DOHH2 (cell line): ENCODE measurements around the gene NR1H4.

Experiments
- H3F3A ChIP-seq: fragments of 200-600 bp; sonication (generic), shearing (Covaris generic); 2 replicates; pipeline ENCODE4 v1.6.0; 2016; ENCODE audit warnings: antibody characterized with exemption, mild to moderate bottlenecking; ENCODE audit not compliant: control insufficient read depth, insufficient read depth
- H3K27ac ChIP-seq: fragments of 200-600 bp; sonication (generic); 2 replicates; pipeline ENCODE4 v1.5.1; 2014; ENCODE audit warnings: low read depth, mild to moderate bottlenecking, low read length, moderate library complexity
- H3K27me3 ChIP-seq: fragments of 200-600 bp; sonication (generic); 2 replicates; pipeline ENCODE4 v1.6.1; 2014; ENCODE audit warnings: mild to moderate bottlenecking, low read length, mixed read lengths; ENCODE audit not compliant: control insufficient read depth
- H3K36me3 ChIP-seq: fragments of 200-600 bp; sonication (generic); 2 replicates; pipeline ENCODE4 v1.6.1; 2014; ENCODE audit warnings: mild to moderate bottlenecking, low read length, moderate library complexity, mixed read lengths; ENCODE audit not compliant: control insufficient read depth
- H3K4me1 ChIP-seq: fragments of 200-600 bp; sonication (generic); 2 replicates; pipeline ENCODE4 v1.6.1; 2014; ENCODE audit warnings: mild to moderate bottlenecking, low read length, mixed read lengths; ENCODE audit not compliant: control insufficient read depth
- H3K4me2 ChIP-seq: fragments of 200-600 bp; sonication (generic); 2 replicates; pipeline ENCODE4 v1.6.0; 2014; ENCODE audit warnings: mild to moderate bottlenecking, low read length, moderate library complexity
- H3K4me3 ChIP-seq: fragments of 200-600 bp; sonication (generic); 2 replicates; pipeline ENCODE4 v1.5.1; 2014; ENCODE audit warnings: mild to moderate bottlenecking, low read length, mixed read lengths
- H3K79me2 ChIP-seq: fragments of 200-600 bp; sonication (generic); 2 replicates; pipeline ENCODE4 v1.6.1; 2014; ENCODE audit warnings: mild to moderate bottlenecking, low read length, mixed read lengths; ENCODE audit not compliant: control insufficient read depth
- H3K9me2 ChIP-seq: fragments of 200-600 bp; sonication (generic); replicated peaks from 2 replicates; pipeline ENCODE4 v1.6.1; 2014; ENCODE audit warnings: mild to moderate bottlenecking, low read length, mixed read lengths; ENCODE audit not compliant: control insufficient read depth
- H3K9me3 ChIP-seq: fragments of 200-600 bp; sonication (generic); 2 replicates; pipeline ENCODE4 v1.6.1; 2014; ENCODE audit warnings: antibody characterized with exemption, low read length, mixed read lengths; ENCODE audit not compliant: control insufficient read depth, insufficient read depth
- H4K20me1 ChIP-seq: fragments of 200-600 bp; sonication (generic); 2 replicates; pipeline ENCODE4 v1.6.0; 2014; ENCODE audit warnings: low read depth, mild to moderate bottlenecking, antibody characterized with exemption, low read length, moderate library complexity; ENCODE audit not compliant: control insufficient read depth, insufficient read depth
- CTCF ChIP-seq: fragments of 200-600 bp; sonication (generic); IDR thresholded peaks from one replicate; pipeline ENCODE4 v1.5.1; 2014; ENCODE audit warnings: antibody characterized with exemption, mild to moderate bottlenecking, low read depth, low read length; ENCODE audit not compliant: poor library complexity, severe bottlenecking
- EZH2phosphoT487 ChIP-seq: fragments of 200-600 bp; sonication (generic); IDR thresholded peaks from 2 replicates; pipeline ENCODE4 v1.6.1; 2017; ENCODE audit warnings: borderline replicate concordance, mild to moderate bottlenecking, antibody characterized with exemption, low read length, moderate library complexity, mixed read lengths

The NR1H4 gene

GRCh38 chr12:100491104-100491503 lies 17.4 kb downstream of the NR1H4 start:
- Histone ChIP-seq H3K79me2 (no peaks in the 10 kb centered on the region), H4K20me1 (no peaks in the 10 kb centered on the region), H3K9me3 (no peaks in the 10 kb centered on the region)

GRCh38 chr12:100493396-100494012 lies 19.8 kb downstream of the NR1H4 start:
- TF ChIP-seq EZH2phosphoT487 (no peak), CTCF (no peak)
- no peak overlapping the region for H3K4me2 ChIP-seq
- no peaks in the 10 kb centered on the region for H3K79me2 ChIP-seq
- H3K4me3 ChIP-seq = no peak overlapping the region
- no peak overlapping the region for H3K27ac ChIP-seq
- H3K36me3 ChIP-seq = no peaks in the 10 kb centered on the region
- H3K27me3 ChIP-seq = no peaks in the 10 kb centered on the region; the same call in 1 of the 2 replicates
- H3K9me3 ChIP-seq = no peaks in the 10 kb centered on the region
- no peaks in the 10 kb centered on the region for H3F3A ChIP-seq
- no peaks in the 10 kb centered on the region for H3K4me1 ChIP-seq
- no peaks in the 10 kb centered on the region for H4K20me1 ChIP-seq
- H3K9me2 ChIP-seq = no peaks in the 10 kb centered on the region

More at GRCh38 chr12:100491104-100491503, 17.4 kb downstream of the NR1H4 start:
- Histone ChIP-seq H3K27me3 (no peaks in the 10 kb centered on the region; the same call in 1 of the 2 replicates), H3K4me2 (no peak overlapping the region), H3K27ac (no peak overlapping the region), H3K4me3 (no peak overlapping the region), H3K4me1 (no peaks in the 10 kb centered on the region), H3F3A (no peaks in the 10 kb centered on the region), H3K36me3 (no peaks in the 10 kb centered on the region), H3K9me2 (no peaks in the 10 kb centered on the region)
- no peak for TF ChIP-seq CTCF
- no peak for TF ChIP-seq EZH2phosphoT487

- no peak overlapping the region for H3K4me3 ChIP-seq
- H3K9me2 ChIP-seq = no peaks in the 10 kb centered on the region
- H3F3A ChIP-seq = no peaks in the 10 kb centered on the region
- H3K36me3 ChIP-seq = no peaks in the 10 kb centered on the region
- no peaks in the 10 kb centered on the region for H3K9me3 ChIP-seq
- H3K4me1 ChIP-seq = no peaks in the 10 kb centered on the region
- H3K27ac ChIP-seq = no peak overlapping the region
- TF ChIP-seq EZH2phosphoT487 (no peak), CTCF (no peak)
- H3K4me2 ChIP-seq = no peak overlapping the region
- no peaks in the 10 kb centered on the region; the same call in 1 of the 2 replicates for H3K27me3 ChIP-seq
- no peaks in the 10 kb centered on the region for H4K20me1 ChIP-seq
- no peaks in the 10 kb centered on the region for H3K79me2 ChIP-seq
These were observed 20.4 kb downstream of the NR1H4 start for GRCh38 chr12:100494026-100494425.
